Muscle layer of duodenum (tissue), 2 donors: Measurements from ENCODE around the gene PADI1.

ENCODE experiments used
- H3K27ac ChIP-seq: one replicate; pipeline ENCODE4 v1.7.0; 2013; ENCODE audit warnings: mild to moderate bottlenecking, low read length
- H3K27me3 ChIP-seq: one replicate; pipeline ENCODE4 v1.7.0; 2013; ENCODE audit warnings: low read depth, mild to moderate bottlenecking, control low read depth, low read length
- H3K36me3 ChIP-seq, 2 donors: one replicate each; pipeline ENCODE4 v1.7.0; 2013; ENCODE audit warnings: low read length in 2 of 2, control low read depth in 1 of 2, mild to moderate bottlenecking in 1 of 2; ENCODE audit not compliant: insufficient read depth in 2 of 2, control insufficient read depth in 1 of 2
- H3K4me1 ChIP-seq, 2 donors: one replicate each; pipeline ENCODE4 v1.7.0; 2013; ENCODE audit warnings: low read length in 2 of 2, mild to moderate bottlenecking in 2 of 2, control low read depth in 1 of 2, moderate library complexity in 1 of 2; ENCODE audit not compliant: insufficient read depth in 2 of 2, control insufficient read depth in 1 of 2
- H3K4me3 ChIP-seq, 2 donors: one replicate each; pipeline ENCODE4 v1.7.0; 2013; ENCODE audit warnings: low read length in 2 of 2, low read depth in 1 of 2, mild to moderate bottlenecking in 1 of 2
- H3K9me3 ChIP-seq, 2 donors: one replicate each; pipeline ENCODE4 v1.7.0; 2013; ENCODE audit warnings: low read length in 2 of 2, control low read depth in 1 of 2, mild to moderate bottlenecking in 1 of 2; ENCODE audit not compliant: control insufficient read depth in 1 of 2
- donor health status: healthy.

The PADI1 gene

DNA sequence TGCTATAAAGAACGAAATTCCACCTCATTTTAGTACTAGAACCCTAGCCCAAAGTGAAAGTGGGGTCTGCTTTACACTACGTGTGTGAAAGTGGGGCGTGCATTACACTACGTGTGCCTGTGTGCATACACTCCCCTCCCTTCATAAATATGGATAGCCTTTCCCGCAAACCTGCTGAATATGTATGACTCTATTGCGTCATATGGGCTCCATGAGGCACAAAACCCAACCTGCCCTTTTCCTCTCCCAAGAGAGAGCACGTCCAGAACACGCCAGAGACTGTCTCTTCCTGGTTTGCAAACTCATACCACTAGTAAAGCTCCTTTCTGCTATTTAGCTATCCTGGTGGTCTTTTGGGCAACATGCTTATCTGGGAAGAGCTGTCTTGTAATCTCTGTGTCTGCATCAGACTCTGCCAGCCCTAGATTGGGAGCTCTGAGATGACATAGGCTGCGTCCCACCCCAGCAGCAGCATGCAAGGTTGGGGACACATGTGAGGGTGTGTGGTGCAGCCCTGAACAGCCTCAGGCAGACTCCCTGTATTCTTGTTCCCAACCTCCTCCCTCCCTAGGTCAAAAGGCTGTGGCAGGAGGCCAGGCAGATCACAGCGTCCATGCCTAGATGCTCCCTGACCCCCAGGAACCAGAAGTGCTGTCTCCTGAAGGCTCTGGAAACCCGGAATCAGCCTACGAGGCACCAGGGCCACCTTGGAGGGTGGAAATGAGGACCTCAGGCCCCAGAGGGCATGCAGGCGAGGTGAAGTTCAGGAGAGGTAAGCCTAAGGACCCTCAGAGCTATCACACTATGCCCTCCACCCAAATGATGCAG is 12.3 kb upstream of the PADI1 start:
- Histone ChIP-seq H3K27me3 (no peaks in the 10 kb centered on the region), H3K27ac (no peak overlapping the region)

DNA sequence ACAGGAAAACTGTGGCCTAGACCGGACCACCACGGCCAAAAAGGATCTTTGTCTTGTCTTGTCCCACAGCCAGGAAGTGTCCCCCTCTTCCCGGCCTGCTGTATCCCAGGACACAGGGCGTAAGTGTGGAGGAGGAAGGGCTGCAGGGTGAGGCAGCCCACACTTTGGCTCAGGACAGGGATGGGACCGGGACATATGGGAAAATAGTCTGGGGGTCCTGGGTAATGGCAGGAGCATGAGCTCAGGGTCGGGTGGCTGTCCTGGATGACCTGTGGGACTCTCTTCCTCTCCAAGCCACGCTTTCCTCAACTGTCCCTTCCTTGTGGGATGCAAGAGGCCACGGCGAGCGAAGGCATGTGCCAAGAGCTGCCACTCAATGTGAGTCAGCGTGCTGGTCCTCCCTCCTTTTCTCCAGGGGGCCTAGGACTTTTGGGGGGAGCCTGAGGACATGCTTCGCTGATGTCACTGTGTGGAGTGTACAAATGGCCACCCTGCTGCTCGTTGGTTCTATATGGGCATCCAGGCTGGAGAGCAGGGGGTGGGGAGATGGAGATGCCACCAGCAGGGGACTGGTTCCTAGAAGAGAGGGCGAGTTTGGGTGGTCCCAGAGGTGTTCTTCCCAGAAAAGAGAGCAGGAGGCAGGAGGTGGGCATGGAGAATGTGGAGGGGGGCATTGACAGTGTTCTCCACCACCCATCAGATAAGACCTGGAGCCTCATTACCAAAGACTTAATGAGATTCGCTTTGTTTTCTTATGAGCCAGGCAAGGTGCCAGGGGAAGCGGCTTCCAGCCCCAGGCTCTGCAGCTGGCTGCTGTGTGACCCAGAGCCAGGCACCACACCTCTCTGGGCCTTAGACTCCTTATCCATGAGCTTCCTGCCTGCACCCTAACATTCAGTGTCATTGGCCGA is 11.5 kb upstream of the PADI1 start:
- Histone ChIP-seq H3K27ac (no peak overlapping the region), H3K4me3 (no peak overlapping the region), H3K27me3 (no peaks in the 10 kb centered on the region), H3K4me1 (no peaks in the 10 kb centered on the region), H3K9me3 (peaks cover 0 to 6% of the 10 kb centered on the region in 2 donors), H3K36me3 (no peaks in the 10 kb centered on the region)

More for the DNA sequence above, 12.3 kb upstream of the PADI1 start:
- H3K4me1 ChIP-seq: no peaks in the 10 kb centered on the region
- H3K36me3 ChIP-seq: no peaks in the 10 kb centered on the region
- no peak overlapping the region for H3K4me3 ChIP-seq
- peaks cover 0 to 6% of the 10 kb centered on the region in 2 donors for H3K9me3 ChIP-seq

DNA sequence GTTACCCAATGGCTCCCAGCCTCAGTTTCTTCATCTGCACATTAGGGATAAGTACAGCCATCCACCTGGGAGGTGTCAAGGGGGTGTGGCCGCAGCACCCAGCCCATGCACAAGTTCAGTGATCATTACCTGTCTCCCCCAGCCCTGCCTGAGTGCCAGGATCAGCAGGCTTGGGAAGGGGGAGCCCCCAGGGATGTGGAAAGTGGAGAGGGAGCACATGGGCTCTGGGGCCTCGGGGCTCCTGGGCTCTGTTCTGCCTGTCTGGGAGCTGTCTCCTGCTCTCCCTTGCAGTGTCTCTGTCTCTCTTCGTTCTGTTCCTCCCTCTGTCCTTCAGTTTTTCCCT is 10.8 kb upstream of the PADI1 start:
- no peaks in the 10 kb centered on the region for H3K27me3 ChIP-seq
- H3K9me3 ChIP-seq: peaks cover 0 to 1% of the 10 kb centered on the region in 2 donors
- no peaks in the 10 kb centered on the region for H3K4me1 ChIP-seq
- no peak overlapping the region for H3K27ac ChIP-seq
- no peaks in the 10 kb centered on the region for H3K36me3 ChIP-seq
- H3K4me3 ChIP-seq: no peak overlapping the region

DNA sequence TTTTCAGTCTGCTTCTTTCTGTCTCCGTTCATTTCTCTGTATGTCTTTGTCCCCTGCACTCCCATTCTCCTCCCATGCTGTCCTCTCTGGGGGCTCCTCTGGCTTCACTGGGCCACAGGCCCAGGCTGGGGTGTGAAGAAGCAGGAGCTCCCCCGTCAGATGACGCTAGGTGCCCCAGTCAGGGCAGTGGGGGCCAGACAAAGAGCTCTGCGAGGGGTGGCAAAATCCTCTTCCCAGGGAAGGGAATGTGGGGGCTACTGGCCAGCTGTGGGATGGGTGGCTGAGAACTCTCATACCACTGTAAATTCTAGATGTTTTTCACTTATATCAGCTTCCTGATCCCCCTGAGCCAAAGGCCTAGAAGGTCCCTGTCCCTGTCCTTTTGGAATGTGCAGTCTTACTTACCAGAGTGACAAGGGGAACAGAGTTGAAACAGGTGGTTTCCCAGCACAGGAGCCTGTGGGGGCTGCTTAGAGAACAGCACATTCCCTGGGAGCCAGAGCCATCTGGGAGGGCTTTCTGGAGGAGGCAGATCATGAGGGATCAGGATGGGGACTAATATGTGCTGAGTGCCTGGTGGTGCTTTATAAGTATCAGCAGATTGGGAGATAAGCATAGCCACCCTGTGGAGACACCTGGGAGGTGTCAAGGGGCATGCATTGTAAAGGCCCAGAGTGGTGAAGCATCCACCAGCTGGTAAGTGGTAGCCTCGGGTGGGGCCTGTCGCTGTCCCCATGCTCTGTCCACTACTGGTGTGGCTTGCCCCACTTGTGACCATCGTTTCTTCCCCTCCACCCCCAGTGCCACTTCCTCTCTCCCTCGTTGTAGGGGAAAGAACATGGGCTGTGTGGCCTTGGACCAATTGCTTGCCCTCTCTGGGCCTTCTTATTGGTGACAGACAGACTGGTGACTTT is 10.1 kb upstream of the PADI1 start:
- Histone ChIP-seq H3K36me3 (no peaks in the 10 kb centered on the region), H3K9me3 (no peaks in the 10 kb centered on the region), H3K27me3 (no peaks in the 10 kb centered on the region), H3K4me3 (no peak overlapping the region), H3K27ac (no peak overlapping the region), H3K4me1 (no peaks in the 10 kb centered on the region)

DNA sequence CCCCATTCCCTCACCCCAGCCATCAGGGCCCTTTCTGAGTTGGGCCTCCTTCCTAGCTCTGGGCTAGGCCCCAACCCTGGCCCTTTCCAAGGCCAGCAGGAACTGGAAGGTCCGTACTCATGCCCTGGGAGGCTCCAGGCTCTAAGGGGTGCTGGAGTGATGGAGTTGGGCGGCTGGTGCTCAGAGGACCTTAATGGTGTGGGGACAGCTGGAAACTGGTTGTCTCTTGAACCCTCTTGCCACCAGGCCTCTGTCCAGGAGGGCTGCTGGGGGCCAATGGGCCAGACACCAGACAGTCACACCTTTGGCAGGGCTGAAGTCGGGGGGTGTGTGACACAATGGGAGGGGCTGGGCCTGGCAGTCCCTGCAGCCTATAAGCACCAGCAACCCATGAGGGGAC is 9.2 kb upstream of the PADI1 start:
- no peak overlapping the region for H3K4me3 ChIP-seq
- no peaks in the 10 kb centered on the region for H3K9me3 ChIP-seq
- H3K27me3 ChIP-seq: no peaks in the 10 kb centered on the region
- H3K27ac ChIP-seq: no peak overlapping the region
- no peaks in the 10 kb centered on the region for H3K36me3 ChIP-seq
- H3K4me1 ChIP-seq: no peaks in the 10 kb centered on the region

DNA sequence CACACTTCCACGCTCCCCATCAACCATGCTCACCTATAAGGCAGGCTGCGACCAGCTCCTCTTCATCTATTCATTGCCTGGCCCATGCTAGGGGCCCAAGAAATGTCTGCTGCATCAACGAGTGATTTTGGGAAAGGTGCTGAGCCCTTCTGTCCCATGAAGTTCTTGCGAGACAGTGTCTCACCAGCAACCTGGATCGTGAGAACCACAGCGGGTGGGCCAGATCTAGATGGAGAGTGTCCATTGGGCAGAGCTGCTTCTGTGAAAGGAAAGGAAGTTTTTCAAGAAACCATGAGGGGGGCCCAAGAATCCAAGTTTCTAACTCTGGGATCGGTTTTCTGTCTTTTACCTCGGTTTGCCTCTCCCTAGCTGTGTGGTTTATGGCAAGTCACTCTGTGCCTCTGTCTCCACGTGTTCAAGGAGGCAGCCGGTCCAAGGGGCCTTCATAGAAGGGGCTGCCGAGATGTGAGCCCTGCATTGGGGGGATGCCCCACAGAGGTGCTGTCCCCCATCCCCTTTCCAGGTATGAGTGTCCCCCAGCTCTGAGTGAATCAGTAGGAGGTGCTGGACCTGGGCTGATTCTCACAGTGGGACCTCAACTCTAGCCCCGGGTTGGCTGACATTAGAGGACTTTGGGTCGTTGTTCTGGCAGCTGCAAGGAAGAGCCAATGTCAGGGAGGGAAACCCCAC is 8.3 kb upstream of the PADI1 start:
- H3K27me3 ChIP-seq: no peaks in the 10 kb centered on the region
- no peaks in the 10 kb centered on the region for H3K36me3 ChIP-seq
- no peaks in the 10 kb centered on the region for H3K4me1 ChIP-seq
- H3K27ac ChIP-seq: no peak overlapping the region
- no peaks in the 10 kb centered on the region for H3K9me3 ChIP-seq
- no peak overlapping the region for H3K4me3 ChIP-seq

DNA sequence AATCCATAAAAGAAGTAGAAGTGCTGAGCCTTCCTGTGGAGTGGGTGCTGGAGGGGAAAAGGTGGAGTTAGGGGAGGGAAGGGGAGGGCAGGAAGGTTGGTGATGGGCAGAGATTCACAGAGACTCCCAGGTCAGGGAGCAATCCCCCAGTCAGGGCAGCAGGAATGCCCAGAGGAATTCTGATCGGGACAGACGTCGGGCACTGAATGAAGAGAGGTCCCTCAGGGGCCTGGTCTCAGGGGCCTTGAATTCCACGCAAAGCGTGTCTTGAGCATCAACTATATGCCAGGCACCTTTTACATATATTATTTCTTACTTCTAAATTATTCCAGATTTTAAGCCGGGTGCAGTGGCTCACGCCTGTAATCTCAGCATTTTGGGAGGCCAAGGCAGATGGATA is 7.2 kb upstream of the PADI1 start:
- no peaks in the 10 kb centered on the region for H3K36me3 ChIP-seq
- no peaks in the 10 kb centered on the region for H3K4me1 ChIP-seq
- H3K27me3 ChIP-seq: no peaks in the 10 kb centered on the region
- H3K9me3 ChIP-seq: no peaks in the 10 kb centered on the region
- no peak overlapping the region for H3K4me3 ChIP-seq
- no peak overlapping the region for H3K27ac ChIP-seq

DNA sequence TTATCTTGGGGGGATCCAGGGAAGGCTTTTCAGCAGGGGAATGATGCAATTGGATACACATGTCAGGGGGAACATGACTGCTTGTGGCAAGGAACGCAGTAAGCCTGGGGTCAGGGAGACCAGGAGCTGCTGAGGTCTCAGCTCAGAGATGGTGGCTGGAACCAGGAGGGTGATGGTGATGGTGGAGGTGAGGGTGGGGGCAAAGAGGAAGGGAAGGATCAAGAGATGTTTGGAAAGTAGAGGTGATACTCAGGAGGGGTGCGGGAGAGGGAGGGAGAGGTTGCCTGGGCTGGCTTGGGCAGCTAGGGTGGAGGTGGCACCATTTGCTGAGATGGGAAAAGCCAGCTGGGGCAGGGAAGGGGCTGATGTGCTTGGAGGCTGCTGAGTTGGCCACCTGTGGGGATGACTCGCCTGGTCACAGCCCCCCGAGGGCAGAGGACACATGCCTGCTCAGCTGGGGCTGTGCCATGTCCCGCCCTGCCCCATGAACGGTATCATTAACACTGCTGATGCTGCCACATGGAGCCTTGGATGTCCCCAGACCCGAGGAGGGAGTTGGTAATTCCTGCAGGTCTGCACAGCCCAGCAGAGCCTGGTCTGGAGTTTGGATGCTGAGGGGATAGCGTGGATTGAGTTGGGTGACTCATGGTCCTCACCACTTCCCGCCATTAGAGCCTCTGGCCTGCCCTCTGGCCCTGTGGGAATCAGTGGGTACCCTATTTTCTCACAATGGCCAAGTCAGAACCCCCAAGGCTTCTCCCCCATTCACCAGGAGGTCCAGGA is 6.3 kb upstream of the PADI1 start:
- Histone ChIP-seq H3K27ac (no peak overlapping the region), H3K27me3 (no peaks in the 10 kb centered on the region), H3K9me3 (no peaks in the 10 kb centered on the region), H3K4me1 (no peaks in the 10 kb centered on the region), H3K36me3 (no peaks in the 10 kb centered on the region), H3K4me3 (no peak overlapping the region)

DNA sequence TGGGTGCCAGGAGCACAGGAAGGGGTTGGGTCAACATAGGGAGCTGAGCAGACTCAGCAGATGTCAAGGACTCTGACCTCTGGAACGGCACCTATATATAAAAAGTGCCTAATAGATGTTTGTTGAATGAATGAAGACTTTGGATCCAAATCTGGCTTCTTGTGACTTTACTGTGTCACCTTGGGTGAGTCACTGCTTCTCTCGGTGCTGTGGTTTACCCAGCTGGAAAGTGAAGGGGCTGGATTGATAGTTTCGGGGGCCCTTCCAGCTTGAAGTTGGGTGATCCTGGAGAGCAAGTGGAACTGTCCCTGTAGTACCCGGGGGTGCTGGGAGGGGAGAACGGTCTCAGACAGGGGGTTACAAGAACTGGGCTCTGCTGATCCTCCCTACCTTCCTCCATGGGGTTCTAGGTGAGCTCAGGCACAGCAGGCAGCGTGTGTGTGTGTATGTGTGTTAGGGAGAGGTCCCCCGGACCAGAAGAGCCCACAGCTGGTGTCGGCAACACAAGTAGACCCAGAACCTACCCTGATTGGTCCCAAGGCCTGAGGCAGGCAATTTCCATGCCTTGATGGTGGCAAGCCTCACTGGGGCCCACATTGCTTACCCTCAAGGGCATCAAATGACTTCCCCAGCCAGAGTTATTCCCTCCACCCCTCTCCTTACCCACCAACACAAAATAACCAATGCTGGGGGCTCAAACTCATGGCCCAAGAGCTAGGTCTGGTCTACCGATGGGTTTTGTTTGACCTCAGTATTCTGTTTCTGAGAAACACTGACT is 5.5 kb upstream of the PADI1 start:
- Histone ChIP-seq H3K9me3 (no peaks in the 10 kb centered on the region), H3K4me3 (no peak overlapping the region), H3K27me3 (no peaks in the 10 kb centered on the region), H3K36me3 (no peaks in the 10 kb centered on the region), H3K4me1 (no peaks in the 10 kb centered on the region), H3K27ac (no peak overlapping the region)
